NCI-H128 (cell line): Measurements from ENCODE around the gene TMEM115.
A peak's percentile ranks its signal among the peaks of the same experiment; 100 is the strongest.

ENCODE experiments used
- DNase-seq: peaks from one replicate; lab custom pipeline; 2025; ENCODE audit not compliant: unreplicated experiment; lab: John Stamatoyannopoulos, UW

TMEM115 gene, protein sequence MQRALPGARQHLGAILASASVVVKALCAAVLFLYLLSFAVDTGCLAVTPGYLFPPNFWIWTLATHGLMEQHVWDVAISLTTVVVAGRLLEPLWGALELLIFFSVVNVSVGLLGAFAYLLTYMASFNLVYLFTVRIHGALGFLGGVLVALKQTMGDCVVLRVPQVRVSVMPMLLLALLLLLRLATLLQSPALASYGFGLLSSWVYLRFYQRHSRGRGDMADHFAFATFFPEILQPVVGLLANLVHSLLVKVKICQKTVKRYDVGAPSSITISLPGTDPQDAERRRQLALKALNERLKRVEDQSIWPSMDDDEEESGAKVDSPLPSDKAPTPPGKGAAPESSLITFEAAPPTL

DNA sequence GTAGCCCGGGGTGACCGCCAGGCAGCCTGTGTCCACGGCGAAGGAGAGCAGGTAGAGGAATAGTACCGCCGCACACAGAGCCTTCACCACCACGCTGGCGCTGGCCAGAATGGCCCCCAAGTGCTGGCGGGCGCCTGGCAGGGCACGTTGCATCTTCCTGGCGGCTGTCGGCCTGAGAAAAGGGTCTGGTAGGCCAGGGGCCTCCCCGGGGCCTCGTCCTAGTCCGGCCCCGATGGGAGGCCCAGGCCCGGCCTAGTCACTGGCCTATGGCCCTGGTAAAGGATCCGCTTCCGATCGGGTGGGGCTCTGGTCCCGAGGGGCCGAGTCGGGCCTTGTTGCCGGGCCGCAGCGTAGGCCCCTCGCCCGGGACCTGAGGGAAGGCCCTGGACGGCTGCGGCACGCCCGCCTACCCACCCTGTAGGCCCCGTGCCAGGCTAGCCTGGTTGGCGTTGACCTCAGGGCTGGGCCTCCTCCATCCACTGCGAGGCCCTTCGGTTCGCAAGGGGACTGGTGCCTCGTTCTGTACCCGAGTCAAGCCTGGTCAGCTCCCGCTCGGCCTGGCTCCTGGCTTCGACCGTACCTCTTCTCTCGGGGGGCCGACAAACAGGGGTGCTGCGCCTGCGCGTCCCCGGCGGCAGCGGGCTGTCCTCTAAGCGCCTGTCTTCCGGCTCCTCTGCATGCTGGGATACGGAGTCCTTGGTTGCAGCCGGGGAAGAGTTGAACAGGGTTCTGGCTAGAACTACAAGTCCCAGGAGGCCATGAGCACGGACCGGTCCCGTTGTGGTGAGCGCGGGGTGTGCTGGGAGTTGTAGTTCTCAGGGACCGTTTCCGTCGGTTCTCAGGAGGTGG is at the start of gene TMEM115:
TMEM115 (minus strand) TSS at position 611 of the 849 bp plus-strand sequence; CDS start at position 153, 458 bp downstream.
- DNase-seq: peak; percentile 91

GRCh38 chr3:50408443-50408944 is 49.2 kb upstream of the TMEM115 start:
- no peak for DNase-seq

- DNase-seq: no peak
These were observed 47.2 kb upstream of the TMEM115 start for GRCh38 chr3:50406487-50406886.

- DNase-seq: no peak
These were observed 45.9 kb upstream of the TMEM115 start for GRCh38 chr3:50405249-50405648.

DNA sequence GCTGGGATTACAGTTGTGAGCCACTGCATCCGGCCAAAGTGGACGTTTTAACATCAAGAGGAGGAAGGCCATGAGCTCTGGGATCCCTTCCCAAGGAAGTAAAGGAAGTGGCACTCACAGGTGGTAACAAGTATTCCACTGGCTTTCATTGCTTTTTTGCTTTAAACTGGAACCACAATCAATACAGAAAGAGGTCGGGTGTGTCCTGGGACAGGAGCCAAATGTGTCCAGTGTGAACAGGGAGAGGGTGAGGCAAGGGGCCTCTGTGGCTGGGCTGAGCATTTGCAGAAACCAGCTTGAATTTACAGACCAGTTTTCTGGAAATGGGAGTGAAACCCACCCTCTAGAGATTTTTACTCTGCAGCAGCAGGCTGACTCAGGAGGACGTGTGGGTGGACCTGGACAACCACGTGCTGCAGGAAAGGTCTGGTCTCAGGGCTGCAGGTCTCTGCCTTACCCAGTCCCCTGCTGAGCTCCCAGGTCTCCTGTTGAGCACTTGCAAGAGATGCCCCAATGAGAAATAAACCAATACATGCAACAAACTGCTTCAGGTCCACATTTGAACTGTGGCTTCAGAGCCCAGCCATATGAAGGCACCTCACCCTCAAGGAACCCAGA is 42.8 kb upstream of the TMEM115 start:
- DNase-seq: no peak

DNA sequence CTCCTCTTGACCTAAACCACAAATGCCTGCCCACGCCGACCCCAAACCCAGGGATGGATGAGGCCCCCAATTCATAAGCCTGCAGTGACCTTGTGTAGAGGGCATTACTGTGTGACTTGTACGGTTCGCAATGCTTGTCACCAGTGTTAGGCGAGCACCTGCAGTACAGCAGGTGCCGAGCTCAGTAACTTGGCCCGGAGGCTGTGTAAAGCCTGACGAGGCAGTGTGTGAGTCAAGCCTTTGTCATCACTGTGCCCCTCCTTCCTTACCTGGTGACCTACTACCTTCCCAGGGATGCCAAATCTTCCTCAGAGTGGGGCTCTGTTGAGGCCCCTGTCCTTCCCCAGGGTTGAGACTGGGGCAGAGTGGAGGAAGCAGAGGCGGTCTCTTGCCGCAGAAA is 37.2 kb upstream of the TMEM115 start:
- no peak for DNase-seq

DNA sequence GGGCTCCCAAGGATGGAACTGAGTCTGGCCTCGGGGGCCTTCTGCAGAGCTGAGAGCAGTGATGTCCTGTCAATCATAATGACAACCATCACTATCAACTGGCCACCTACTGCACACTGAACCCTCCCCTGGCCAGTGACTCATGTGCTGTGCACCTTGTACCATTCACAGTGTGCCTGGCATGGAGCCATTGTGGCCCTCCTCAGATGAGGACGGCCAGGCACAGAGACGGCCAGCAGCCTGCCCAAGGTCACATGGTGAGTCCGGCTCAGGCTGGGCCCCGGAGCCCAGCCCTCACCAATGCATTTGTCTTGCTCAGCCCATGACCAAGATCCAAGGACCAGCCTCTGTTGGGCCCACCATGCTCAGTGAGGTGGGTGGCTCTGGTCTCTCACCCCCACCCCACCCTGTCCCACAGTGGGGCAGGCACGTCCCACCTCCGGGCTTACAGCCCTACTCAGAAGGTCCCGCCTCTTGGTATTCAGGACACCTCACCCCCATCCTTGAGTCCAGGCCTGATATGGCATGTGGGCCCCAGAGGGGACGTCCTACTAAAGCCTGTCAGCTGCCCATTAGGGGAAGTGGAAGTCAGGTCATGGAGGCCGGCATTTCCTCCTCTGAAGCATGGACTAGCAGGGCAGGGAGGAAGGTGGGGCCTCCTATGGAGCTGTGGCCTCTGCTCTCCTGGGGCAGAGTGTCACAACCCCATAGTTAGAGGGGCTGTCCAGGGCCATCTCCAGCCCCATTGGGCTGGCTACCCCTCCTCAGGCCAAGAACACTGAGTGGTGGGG is 35.9 kb upstream of the TMEM115 start:
- DNase-seq: no peak

DNA sequence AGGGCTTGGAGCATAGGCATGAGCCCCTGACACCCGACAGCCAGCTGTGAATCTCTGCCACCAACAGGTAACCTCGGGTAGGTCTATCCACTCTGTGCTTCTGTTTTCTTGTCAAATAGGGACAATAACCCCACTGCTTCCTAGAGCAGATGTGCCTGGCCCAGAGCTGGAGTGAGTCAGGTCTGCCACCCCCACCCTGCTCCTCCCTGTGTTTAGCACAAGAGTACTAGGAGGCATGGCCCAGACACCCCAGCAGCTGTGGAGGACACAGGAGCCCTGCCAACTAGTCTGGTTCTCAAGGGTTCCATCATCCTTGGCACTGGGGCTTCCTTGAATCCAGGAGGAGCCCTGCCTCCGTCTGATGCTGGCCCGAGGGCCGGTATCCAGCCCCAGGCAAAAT is 33.7 kb upstream of the TMEM115 start:
- no peak for DNase-seq

- no peak for DNase-seq
These were observed 32.9 kb upstream of the TMEM115 start for GRCh38 chr3:50392101-50392715.

DNA sequence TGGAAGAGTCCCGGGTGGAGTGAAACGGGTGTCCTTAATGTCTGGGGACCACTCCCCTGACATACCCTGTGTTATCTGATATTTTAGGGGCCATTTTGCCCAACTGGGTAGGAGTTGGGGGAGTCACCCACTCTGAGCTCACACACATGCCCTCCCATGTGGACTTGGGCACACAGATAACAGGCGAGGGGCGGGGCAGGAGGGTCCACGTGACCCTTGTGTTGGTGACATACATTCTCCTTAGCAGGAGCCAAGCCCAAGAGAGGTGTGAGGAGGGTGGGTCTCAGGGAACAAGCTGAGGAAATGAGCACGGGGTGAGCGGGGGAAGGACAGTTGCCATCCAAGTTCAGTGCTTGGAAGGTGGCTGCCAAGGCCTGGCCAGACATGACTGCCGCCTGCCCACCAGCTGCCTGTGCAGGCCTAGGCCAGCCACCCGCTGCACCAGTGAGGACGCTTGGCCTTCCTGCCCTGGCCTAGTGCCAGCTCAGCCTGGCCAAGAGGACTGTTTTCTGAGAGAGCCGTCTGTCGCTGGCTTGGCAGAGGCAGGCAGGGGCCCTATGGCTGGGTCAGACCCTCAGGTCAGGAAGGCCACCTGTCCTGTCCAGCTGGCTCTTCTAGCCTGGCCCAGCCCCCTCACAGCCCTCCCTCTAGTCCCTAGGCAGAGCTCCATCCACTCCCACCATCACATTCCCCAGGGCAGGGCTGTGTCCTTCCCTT is 31.3 kb upstream of the TMEM115 start:
- no peak for DNase-seq

DNA sequence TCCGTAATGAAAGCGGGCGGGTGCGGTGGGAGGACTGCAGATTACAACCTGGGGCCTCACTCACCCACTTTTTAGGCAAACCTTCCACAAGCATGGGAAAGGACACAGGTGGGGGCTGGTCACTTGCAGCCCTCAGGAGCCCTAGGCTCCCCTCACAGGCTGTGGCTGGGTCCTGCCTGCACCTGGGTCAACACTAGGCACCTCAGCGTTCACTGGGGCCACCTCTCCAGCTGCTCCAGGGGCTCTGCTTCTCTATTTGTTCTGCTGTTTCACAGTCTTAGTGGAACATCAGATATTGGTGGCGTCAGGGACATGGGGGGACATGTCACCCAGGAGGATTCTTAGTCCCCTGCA is 30.1 kb upstream of the TMEM115 start:
- no peak for DNase-seq

DNA sequence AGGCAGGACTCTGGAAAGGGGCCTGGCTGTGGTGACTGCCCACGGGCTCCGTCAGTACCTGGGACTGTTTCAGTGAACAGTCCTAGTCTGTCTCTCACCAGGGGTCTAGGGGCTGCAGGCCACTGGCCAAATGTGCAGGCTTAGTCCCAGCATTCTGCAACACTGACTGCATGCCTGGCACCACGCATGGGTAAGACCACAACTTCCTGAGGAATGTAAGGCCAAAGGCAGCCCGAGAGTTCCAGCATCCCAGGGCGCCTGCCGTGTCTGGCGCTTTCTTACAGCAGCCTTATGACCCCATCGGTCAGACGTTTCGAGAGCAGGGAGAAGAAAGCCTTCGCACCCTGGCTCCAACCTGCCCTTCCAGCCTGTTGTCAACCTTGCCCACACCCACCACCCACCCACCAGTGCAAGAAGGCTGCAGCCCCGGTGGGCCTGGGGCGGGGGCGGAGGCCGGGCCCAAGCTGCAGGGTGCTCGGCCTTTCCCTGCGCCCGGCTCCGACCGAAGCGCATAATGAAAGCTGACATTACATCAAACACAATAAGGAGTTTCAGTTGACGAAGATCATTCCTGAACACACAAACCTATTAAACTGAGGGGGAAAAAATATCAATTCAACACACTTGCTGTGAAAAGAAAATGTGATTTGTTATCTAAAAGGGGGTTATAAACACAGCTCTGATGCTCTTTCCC is 29.5 kb upstream of the TMEM115 start:
- DNase-seq: no peak

- no peak for DNase-seq
These were observed 28.8 kb upstream of the TMEM115 start for GRCh38 chr3:50388016-50388719.

GRCh38 chr3:50385754-50386153 is 26.4 kb upstream of the TMEM115 start:
- no peak for DNase-seq

DNA sequence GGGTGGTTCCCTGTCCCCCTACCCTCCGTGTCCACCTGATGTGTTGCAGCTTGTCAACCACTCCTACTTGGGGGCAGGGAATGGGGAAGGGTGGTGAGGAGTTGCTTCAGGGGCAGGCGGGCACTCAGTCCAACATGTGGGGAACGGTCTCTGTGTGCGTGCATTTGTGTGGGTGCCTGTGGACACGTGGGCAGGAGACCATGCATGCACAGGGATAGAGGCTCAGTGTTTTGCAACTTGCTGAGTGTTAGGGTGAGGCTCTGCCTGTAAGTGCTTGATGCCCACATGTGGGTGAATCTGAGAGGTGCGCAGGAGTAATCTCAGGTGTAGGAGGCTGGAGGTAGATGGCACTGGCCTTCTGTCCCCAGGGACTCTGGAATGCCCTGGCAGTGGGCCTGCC is 24.4 kb upstream of the TMEM115 start:
- DNase-seq: no peak

DNA sequence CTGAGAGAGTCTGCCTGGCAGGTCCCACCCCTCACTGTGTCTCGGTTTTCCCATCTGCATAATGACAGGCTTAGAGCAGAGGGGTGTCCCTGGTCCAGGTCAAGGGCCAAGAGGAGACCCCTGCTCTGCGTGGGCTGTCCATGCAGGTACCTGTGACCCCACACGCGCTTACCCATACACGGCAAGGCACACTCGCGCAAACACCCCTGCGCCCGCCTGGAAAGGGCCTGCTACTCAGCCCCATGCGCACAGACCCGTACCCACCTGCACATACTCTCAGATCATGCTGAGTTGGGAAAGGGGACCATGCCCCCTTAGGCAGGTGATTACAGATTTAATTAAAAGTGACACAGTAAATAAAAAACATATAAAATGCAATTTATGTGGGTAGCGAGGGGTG is 23.4 kb upstream of the TMEM115 start:
- DNase-seq: no peak

DNA sequence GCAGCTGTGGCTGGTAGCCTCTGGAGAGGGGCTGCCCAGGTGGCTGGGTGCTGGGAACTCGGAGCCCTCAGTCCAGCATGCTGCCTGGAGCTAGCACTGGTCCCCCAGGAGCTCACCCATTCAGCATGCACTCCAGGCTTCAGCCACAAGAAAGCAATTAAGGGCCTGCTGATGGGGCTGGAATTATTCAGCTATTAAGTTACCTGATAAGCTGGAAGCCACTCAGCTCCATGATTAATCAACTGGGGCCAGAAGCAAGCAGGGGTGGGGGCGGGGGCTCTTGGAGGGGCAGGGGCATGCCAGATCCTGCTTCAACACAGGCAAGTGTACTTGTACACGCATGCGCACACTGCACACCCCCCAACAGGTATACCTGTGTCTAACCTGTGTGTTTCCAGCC is 22.1 kb upstream of the TMEM115 start:
- DNase-seq: no peak

GRCh38 chr3:50380405-50381085 is 21.2 kb upstream of the TMEM115 start:
- no peak for DNase-seq
